ENCODE data around the gene MRC1.
"Not testable (repeated sequence)": the region's sequence is repeated elsewhere in the genome, so short reads cannot be mapped to it uniquely, and the experiment has no call there.

The MRC1 gene

GRCh38 chr10:17910125-17910789 lies 101.1 kb downstream of the MRC1 start:
- no peak for DNase-seq

GRCh38 chr10:17912754-17913153 lies 103.6 kb downstream of the MRC1 start:
- DNase-seq: no peak

- no peak for DNase-seq
Observed at GRCh38 chr10:17913604-17914003, 104.5 kb downstream of the MRC1 start.

- DNase-seq: no peak
Observed at GRCh38 chr10:17914169-17915045, 105.3 kb downstream of the MRC1 start.

- no peak for DNase-seq
Observed at GRCh38 chr10:17915181-17915580, 106.0 kb downstream of the MRC1 start.

GRCh38 chr10:17918187-17918903 lies 109.2 kb downstream of the MRC1 start:
- DNase-seq: no peak

GRCh38 chr10:17921378-17921777 lies 112.2 kb downstream of the MRC1 start:
- DNase-seq: no peak

- no peak for DNase-seq
Observed at GRCh38 chr10:17923728-17924127, 114.6 kb downstream of the MRC1 start.

- DNase-seq: no peak
Observed at GRCh38 chr10:17943033-17943745, 134.0 kb downstream of the MRC1 start.

GRCh38 chr10:17950269-17950668 lies 141.1 kb downstream of the MRC1 start:
- DNase-seq: not testable (repeated sequence)

GRCh38 chr10:17950726-17951125 lies 141.6 kb downstream of the MRC1 start:
- no peak for DNase-seq

- no peak for DNase-seq
Observed at GRCh38 chr10:17951868-17952371, 142.8 kb downstream of the MRC1 start, which contains the start of gene SLC39A12. SLC39A12 (plus strand) TSS chr10:17951918; CDS start chr10:17953277, 1,359 bp downstream.

GRCh38 chr10:17954372-17954771 lies 145.2 kb downstream of the MRC1 start:
- DNase-seq: not testable (repeated sequence)

GRCh38 chr10:17954861-17955260 lies 145.7 kb downstream of the MRC1 start:
- DNase-seq: no peak

GRCh38 chr10:17958049-17958448 lies 148.9 kb downstream of the MRC1 start:
- DNase-seq: no peak

- DNase-seq: no peak
Observed at GRCh38 chr10:17959870-17960269, 150.7 kb downstream of the MRC1 start.

All from CD4-positive, alpha-beta T cell treated with Interleukin-4 for 4 hours (primary cell).